Measurements from ENCODE around the gene DSCAM. TPM values are rescaled to one million over a fixed set of nuclear protein-coding genes. Genes with fewer than 3 reads are reported as not detected.

The DSCAM gene
- total and polyA plus RNA-seq, 4 donors = 0.02 to 0.25 (median 0.09) TPM

- Histone ChIP-seq H3K4me3 (no peak overlapping the region), H3K27me3 (ENCODE audit: control insufficient read depth in 3 of 3, insufficient read depth in 3 of 3, low read length in 2 of 3) (no peaks in the 10 kb centered on the region), H3K9me3 (ENCODE audit: control insufficient read depth in 4 of 4, insufficient read depth in 3 of 4, low read length in 3 of 4) (peaks cover 0 to 3% (median 0%) of the 10 kb centered on the region in 4 donors), H3K4me1 (ENCODE audit: control insufficient read depth in 5 of 5, insufficient read depth in 5 of 5, low read length in 5 of 5) (peaks cover 0 to 4% (median 0%) of the 10 kb centered on the region in 5 donors), H3K9ac (ENCODE audit: insufficient read depth in 1 of 2, low read length in 2 of 2) (no peak overlapping the region), H3K27ac (ENCODE audit: low read depth in 1 of 2, low read length in 1 of 2) (no peak overlapping the region), H3K36me3 (ENCODE audit: control insufficient read depth in 4 of 4, insufficient read depth in 4 of 4, low read length in 4 of 4) (no peaks in the 10 kb centered on the region)
- ATAC-seq (ENCODE audit: insufficient read depth, low FRiP score) = no peak
- 82 to 85% methylated on average over 7 of the region's 7 CpGs for WGBS, 2 donors
- no peak for TF ChIP-seq CTCF (IDR thresholded peaks at IDR 0.05; ENCODE audit: control extremely low read depth, extremely low read depth)
- no peak for DNase-seq
Observed at GRCh38 chr21:40395732-40396131, 451.2 kb downstream of the DSCAM start.

GRCh38 chr21:40393066-40393465 lies 453.9 kb downstream of the DSCAM start:
- H3K9me3 ChIP-seq (ENCODE audit: control insufficient read depth in 4 of 4, insufficient read depth in 3 of 4, low read length in 3 of 4) = peaks cover 0 to 3% (median 0%) of the 10 kb centered on the region in 4 donors
- no peaks in the 10 kb centered on the region for H3K27me3 ChIP-seq (ENCODE audit: control insufficient read depth in 3 of 3, insufficient read depth in 3 of 3, low read length in 2 of 3)
- no peak overlapping the region for H3K9ac ChIP-seq (ENCODE audit: insufficient read depth in 1 of 2, low read length in 2 of 2)
- WGBS, 2 donors = 76 to 78% methylated on average over 5 of the region's 5 CpGs
- H3K4me3 ChIP-seq = no peak overlapping the region
- H3K36me3 ChIP-seq (ENCODE audit: control insufficient read depth in 4 of 4, insufficient read depth in 4 of 4, low read length in 4 of 4) = no peaks in the 10 kb centered on the region
- DNase-seq (no peak), ATAC-seq (ENCODE audit: insufficient read depth, low FRiP score) (no peak)
- no peak overlapping the region for H3K27ac ChIP-seq (ENCODE audit: low read depth in 1 of 2, low read length in 1 of 2)
- TF ChIP-seq CTCF (IDR thresholded peaks at IDR 0.05; ENCODE audit: control extremely low read depth, extremely low read depth) = no peak
- peaks cover 0 to 4% (median 0%) of the 10 kb centered on the region in 5 donors for H3K4me1 ChIP-seq (ENCODE audit: control insufficient read depth in 5 of 5, insufficient read depth in 5 of 5, low read length in 5 of 5)

- ATAC-seq (ENCODE audit: insufficient read depth, low FRiP score) (no peak), DNase-seq (no peak)
- no peak for TF ChIP-seq CTCF (IDR thresholded peaks at IDR 0.05; ENCODE audit: control extremely low read depth, extremely low read depth)
- Histone ChIP-seq H3K9ac (ENCODE audit: insufficient read depth in 1 of 2, low read length in 2 of 2) (no peak overlapping the region), H3K27me3 (ENCODE audit: control insufficient read depth in 3 of 3, insufficient read depth in 3 of 3, low read length in 2 of 3) (no peaks in the 10 kb centered on the region), H3K4me1 (ENCODE audit: control insufficient read depth in 5 of 5, insufficient read depth in 5 of 5, low read length in 5 of 5) (no peaks in the 10 kb centered on the region), H3K27ac (ENCODE audit: low read depth in 1 of 2, low read length in 1 of 2) (no peak overlapping the region), H3K9me3 (ENCODE audit: control insufficient read depth in 4 of 4, insufficient read depth in 3 of 4, low read length in 3 of 4) (no peaks in the 10 kb centered on the region), H3K36me3 (ENCODE audit: control insufficient read depth in 4 of 4, insufficient read depth in 4 of 4, low read length in 4 of 4) (no peaks in the 10 kb centered on the region), H3K4me3 (no peak overlapping the region)
- 74 to 75% methylated on average over 6 of the region's 6 CpGs for WGBS, 2 donors
Observed at GRCh38 chr21:40388046-40388445, 458.9 kb downstream of the DSCAM start.

Measured in lung (tissue), 12 donors.